ENCODE results near the gene DTNA.

DNA sequence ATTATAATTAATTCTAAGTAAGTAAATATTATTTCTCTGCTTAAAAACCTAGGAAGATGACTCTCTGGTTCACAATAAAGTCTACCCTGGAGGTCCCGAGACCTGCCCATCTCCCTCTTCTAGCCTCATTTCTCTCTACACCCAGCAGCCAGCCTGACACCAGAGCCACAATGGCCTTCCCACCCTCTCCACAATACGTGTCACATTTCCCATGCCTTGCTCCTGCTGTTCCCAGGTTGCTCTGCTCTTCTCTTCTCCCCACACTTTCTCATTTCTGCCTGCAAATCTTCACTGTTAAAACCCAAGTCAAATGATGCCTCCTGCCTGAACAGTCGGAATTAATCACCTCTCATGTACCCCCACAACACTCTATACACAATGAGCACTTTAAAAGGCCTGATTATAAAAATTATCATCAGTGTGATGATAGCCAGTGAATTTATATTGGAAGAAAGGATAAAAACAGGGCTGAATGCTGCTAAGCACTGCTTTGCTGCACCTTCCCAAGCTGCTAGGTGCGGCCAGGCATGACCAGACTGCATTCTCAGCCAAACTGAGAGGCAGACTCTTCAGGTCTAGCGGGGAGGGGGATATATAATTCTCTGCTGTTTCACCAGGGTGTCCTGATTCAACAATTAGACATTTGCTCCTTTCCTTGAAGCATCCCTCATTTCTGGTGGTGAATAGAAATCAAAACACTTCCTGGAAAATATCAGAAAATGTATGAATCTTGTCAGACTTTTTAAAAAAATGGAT is 160.6 kb downstream of the DTNA start:
- no peak for TF ChIP-seq POLR2A (IDR thresholded peaks at IDR 0.05; ENCODE audit: low read length)
- TF ChIP-seq GATA1 (IDR thresholded peaks at IDR 0.05; ENCODE audit: low read depth, low read length), result no peak

All from erythroblast (primary cell).